Measurements from ENCODE around the gene PXDC1.
"Not testable (repeated sequence)": the region's sequence is repeated elsewhere in the genome, so short reads cannot be mapped to it uniquely, and the experiment has no call there.

DNA sequence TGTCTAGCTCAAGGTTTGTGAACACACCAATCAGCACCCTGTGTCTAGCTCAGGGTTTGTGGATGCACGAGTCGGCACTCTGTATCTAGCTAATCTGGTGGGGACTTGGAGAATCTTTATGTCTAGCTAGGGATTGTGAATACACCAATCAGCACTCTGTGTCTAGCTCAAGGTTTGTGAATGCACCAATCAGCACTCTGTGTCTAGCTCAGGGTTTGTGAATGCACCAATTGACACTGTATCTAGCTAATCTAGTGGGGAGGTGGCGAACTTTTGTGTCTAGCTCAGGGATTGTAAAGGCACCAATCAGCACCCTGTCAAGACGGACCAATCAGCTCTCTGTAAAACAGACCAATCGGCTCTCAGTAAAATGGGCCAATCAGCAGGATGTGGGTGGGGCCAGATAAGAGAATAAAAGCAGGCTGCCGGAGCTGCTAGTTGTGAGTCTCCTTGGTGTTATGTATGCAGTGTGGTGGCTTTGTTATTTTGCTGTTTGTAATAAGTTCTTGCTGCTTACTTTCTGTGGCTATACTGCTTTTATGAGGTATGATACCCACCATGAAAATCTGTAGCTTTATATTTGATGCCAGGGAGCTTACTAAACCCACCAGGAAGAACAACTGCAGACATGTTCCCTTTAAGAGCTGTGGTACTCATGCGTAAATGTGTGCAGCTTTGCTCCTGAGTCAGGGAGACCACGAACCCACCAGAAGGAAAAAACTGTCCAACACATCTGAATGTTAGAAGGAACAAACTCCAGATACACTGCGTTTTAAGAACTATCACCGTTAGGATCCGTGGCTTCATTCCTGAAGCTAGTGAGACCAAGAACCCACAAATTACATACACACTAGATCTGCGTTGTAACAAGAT is 20.9 kb upstream of the PXDC1 start:
- TF ChIP-seq, protein P1, sequence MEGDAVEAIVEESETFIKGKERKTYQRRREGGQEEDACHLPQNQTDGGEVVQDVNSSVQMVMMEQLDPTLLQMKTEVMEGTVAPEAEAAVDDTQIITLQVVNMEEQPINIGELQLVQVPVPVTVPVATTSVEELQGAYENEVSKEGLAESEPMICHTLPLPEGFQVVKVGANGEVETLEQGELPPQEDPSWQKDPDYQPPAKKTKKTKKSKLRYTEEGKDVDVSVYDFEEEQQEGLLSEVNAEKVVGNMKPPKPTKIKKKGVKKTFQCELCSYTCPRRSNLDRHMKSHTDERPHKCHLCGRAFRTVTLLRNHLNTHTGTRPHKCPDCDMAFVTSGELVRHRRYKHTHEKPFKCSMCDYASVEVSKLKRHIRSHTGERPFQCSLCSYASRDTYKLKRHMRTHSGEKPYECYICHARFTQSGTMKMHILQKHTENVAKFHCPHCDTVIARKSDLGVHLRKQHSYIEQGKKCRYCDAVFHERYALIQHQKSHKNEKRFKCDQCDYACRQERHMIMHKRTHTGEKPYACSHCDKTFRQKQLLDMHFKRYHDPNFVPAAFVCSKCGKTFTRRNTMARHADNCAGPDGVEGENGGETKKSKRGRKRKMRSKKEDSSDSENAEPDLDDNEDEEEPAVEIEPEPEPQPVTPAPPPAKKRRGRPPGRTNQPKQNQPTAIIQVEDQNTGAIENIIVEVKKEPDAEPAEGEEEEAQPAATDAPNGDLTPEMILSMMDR (IDR thresholded peaks at IDR 0.05; ENCODE audit: low read depth, low read length), result not testable (repeated sequence)
- TF ChIP-seq POLR2A (IDR thresholded peaks at IDR 0.05; ENCODE audit: extremely low read depth, insufficient read length), result not testable (repeated sequence)
- TF ChIP-seq, protein P2, sequence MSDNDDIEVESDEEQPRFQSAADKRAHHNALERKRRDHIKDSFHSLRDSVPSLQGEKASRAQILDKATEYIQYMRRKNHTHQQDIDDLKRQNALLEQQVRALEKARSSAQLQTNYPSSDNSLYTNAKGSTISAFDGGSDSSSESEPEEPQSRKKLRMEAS (IDR thresholded peaks at IDR 0.05; ENCODE audit: low read depth, low read length), result not testable (repeated sequence)

All from NB4 (cell line).